NCI-H345 treated with DMSO at 0.1 percent for 48 hours (cell line): ENCODE data around the gene IL32.

Experiments used
- DNase-seq: peaks from one replicate; lab custom pipeline; 2025; ENCODE audit not compliant: unreplicated experiment; lab: John Stamatoyannopoulos, UW

IL32 gene

GRCh38 chr16:3113765-3114479 lies 48.5 kb downstream of the IL32 start:
- no peak for DNase-seq

- DNase-seq, result no peak
Observed at GRCh38 chr16:3115003-3115402, 49.6 kb downstream of the IL32 start.

GRCh38 chr16:3115561-3115960 lies 50.1 kb downstream of the IL32 start:
- no peak for DNase-seq

- DNase-seq, result no peak
Observed at GRCh38 chr16:3118204-3118790, 52.9 kb downstream of the IL32 start.

- no peak for DNase-seq
Observed at GRCh38 chr16:3118846-3119245, 53.4 kb downstream of the IL32 start.
